NCI-H2196 treated with DMSO at 0.1 percent for 48 hours (cell line): ENCODE measurements around the gene ASMTL.
"Not testable (repeated sequence)": the region's sequence is repeated elsewhere in the genome, so short reads cannot be mapped to it uniquely, and the experiment has no call there.

Experiments
- DNase-seq: peaks from one replicate; lab custom pipeline; 2025; ENCODE audit not compliant: unreplicated experiment; lab: John Stamatoyannopoulos, UW

ASMTL gene

DNA sequence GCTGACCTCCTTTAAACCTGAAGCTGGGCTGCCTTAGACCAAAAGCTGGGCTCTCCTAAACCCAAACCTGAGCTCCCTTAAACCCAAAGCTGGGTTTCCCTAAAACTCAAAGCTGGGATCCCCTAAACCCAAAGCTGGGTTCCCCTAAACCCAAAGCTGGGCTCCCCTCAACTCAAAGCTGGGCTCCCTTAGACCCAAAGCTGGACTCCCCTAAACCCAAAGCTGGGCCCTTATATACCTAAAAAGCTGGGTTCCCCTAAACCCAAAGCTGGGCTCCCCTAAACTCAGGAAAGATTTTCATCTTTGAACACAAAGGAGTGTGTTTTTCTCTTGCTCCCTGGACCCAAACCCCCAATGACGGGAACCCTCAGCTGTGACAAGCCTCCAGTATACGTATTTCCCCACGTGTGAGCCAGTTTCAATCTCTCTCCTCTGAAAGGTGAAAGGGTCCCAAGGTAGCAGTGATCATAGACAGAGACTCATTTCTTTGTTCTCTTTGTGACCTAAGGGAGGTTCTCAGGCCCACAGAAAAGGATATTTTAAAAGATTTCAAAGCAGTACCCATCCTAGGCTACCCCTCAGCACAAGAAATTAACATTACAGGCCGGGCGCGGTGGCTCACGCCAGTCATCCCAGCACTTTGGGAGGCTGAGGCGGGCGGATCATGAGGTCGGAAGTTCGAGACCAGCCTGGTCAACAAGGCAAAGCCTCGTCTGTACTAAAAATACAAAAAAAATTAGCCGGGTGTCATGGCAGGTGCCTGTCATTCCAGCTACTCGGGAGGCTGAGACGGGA lies 31.3 kb upstream of the ASMTL start:
- DNase-seq = no peak

DNA sequence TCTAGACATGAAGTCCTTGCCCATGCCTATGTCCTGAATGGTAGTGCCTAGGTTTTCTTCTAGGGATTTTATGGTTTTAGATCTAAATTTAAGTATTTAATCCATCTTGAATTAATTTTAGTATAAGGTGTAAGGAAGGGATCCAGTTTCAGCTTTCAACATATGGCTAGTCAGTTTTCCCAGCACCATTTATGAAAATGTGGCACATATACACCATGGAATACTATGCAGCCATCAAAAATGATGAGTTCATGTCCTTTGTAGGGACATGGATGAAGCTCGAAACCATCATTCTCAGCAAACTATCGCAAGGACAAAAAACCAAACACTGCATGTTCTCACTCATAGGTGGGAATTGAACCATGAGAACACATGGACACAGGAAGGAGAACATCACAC lies 29.8 kb upstream of the ASMTL start:
- DNase-seq = not testable (repeated sequence)

DNA sequence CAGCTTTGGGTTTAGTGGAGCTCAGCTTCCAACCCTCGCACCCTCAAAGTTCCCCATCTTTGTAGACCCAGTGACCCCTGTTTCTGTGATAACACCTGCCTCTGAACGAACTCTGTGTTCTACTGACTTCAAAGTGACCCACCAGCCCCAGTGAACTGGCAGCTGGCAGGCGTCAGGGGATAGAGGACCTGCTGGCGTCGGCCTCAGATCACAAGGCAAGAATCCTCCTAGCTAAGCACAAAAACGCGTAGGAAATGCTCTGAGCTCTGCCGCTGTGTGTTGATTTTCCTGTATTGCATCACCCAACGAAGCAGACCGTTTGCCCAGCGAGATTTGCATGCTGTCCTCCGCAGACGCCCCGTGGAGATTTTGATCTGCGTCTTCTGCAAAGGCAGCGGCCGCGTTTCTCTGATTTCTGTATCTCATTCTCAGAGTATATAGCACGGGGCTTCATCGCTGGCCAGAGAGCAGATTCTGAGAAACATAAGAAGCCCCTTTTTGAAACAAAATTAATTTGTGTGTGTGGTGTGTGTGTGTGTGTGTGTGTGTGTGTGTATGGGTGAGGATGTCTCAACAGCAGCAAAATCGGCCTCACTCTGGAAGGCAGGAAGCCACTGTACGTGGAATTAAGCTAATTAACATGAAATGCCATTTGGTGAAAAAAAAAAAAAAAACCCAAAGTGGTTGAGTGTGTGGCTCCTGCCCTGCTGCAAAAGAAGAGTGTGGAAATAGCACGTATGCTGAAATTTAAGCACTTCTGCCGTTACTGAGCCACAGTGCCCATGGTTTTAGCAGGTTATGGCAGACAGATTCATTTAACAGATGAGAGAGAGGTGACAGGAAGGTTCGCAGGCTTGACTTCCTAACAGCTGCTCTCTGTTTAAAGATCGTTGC lies 29.2 kb upstream of the ASMTL start:
- no peak for DNase-seq

DNA sequence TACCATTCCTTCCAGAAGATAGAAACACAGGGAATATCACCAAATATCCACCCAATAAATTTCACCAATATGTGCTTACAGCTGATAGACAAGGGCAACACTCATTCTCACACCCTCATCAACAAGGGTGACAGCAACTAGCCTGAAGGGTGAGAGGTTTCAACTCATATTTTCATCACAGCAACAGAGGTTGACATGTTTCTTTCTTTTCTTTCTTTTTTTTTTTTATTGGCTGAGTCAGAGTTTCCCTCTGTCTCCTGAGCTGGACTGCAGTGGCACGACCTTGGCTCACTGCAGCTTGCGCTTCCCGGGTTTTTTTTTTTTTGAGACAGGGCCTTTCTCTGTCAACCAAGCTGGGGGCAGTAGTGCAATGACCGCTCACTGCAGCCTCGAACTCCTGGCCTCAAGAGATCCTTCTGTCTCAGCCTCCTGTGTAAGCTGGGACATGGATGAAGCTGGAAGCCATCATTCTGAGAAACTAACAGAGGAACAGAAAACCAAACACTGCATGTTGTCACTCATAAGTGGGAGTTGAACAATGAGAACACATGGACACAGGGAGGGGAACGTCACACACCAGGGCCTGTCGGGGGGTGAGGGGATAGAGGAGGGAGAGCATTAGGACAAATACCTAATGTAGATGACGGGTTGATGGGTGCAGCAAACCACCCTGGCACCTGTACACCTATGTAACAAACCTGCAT lies 27.5 kb upstream of the ASMTL start:
- no peak for DNase-seq

DNA sequence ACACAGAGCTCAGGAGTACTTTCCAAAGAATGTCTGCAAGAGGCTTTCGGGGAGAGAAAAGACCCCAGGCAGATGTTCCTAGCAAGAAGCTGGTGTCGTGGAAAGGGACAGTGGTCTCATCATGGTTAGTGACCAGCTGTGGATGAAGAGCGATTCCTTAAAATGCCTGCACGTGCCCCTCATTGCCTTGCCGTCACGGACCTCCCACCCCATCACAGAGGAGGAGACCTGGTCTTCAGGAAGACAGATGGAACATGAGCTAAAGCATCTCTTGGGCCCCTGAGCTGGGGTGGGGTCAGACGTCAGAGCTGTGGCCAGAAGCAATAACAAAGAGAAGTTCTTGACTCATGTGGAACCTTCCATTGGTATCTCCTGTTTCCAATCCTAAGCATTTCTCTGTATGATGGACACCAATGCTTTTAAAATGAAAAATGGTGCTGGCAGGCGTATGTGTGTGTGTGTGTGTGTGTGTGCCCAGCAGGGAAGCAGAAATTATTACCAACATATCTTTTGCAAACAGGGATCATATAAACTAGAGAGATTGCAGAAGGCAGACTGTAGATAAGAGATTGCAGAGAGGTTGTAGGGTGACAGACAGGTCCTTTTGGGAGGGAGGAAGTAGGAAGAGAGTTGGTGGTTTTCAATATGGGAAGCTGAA lies 25.2 kb upstream of the ASMTL start:
- DNase-seq = no peak

DNA sequence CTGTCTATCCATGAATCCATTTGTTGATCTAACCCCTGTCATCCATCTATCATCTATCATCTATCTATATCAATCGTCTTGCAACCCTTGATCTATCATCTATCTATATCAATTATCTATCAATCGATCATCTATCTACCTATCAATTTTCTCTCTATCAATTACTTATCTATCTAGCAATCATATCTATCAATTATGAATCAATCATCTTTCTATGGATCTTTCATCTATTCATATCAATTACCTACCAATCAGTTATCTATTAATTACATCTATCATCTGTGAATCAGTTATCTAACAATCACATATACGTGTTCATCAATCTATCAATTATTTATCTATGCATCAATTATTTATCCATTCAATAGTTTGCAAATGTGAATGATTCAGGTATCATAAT lies 24.5 kb upstream of the ASMTL start:
- DNase-seq = no peak

DNA sequence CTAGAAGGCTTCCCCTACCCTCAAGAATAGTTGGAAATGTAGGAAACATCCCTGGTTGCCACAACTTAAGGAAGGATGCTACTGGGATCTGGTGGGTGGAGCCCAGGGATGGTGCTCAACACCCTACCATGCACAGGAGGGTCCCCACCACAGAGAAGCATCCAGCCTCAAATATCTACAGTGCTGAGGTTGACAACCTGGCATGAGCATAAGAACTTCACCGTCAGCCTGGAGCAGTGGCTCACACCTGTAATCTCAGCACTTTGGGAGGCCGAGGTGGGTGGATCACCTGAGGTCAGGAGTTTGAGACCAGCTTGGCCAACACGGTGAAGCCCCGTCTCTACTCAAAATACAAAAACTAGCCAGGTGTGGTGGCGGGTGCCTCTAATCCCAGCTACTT lies 24.0 kb upstream of the ASMTL start:
- no peak for DNase-seq

DNA sequence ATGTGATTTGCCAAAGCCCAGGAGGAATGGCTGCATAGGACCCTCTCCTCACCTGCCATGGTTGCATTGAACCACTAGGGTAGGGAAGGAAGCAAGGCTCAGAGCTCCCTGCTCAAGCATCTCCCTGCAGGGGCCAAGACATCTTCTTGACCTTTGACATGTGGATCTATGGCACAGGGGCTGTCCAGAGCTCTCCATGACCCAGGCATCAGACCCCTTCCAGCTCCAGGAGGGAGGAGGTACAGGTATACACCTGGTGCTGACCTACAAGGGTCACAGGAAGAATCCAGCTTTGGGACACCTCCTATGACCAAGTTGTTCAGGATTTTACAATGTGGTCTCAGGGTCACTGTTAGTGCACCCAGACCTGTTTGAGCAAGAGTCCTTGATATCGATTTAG lies 23.2 kb upstream of the ASMTL start:
- DNase-seq = no peak

DNA sequence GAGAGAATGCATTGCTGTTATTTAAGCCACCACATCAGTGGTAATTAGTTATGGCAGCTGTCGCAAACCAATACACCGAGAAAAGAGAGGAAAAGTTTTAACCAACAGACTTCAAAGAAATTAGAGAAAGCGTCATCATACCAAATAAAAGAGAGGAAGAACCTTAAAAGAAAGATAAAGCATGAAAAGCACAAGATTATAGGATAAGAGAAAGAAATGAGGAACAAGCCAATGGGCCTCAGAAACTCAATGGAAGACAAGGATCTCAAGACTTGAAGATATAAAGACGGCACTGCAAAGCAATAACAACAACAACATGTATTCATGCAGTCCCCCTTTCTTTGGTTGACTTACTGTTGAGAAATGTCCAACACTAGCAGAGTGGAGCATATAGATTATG lies 22.8 kb upstream of the ASMTL start:
- no peak for DNase-seq

DNA sequence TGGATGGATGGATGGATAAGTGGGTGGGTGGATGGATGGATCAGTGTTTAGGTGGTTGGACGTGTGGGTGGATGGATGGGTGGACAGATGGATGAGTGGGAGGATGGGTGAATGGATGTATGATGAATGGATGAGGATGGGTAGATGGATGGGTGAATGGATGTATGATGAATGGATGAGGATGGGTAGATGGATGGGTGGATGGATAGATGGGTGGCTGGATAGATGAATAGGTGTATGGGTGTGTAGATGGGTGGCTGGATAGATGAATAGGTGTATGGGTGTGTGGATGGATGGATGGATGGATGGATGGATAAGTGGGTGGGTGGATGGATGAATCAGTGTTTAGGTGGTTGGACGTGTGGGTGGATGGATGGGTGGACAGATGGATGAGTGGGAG lies 21.9 kb upstream of the ASMTL start:
- DNase-seq = not testable (repeated sequence)

DNA sequence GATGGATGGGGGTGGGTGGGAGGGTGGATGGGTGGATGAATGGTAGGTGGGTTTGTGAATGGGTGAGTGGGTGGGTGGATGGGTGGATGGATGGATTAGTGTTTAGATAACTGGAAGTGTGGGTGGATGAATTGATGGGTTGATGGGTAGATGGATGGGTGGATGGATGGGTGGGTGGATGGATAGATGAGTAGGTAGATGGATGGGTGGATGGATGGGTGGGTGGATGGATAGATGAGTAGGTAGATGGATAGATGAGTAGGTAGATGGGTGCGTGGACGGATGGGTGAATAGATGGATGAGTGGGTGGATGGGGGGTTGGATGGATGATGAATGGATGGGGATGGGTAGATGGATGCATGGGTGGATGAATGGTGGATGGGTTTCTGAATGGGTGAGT lies 20.3 kb upstream of the ASMTL start:
- DNase-seq = no peak

DNA sequence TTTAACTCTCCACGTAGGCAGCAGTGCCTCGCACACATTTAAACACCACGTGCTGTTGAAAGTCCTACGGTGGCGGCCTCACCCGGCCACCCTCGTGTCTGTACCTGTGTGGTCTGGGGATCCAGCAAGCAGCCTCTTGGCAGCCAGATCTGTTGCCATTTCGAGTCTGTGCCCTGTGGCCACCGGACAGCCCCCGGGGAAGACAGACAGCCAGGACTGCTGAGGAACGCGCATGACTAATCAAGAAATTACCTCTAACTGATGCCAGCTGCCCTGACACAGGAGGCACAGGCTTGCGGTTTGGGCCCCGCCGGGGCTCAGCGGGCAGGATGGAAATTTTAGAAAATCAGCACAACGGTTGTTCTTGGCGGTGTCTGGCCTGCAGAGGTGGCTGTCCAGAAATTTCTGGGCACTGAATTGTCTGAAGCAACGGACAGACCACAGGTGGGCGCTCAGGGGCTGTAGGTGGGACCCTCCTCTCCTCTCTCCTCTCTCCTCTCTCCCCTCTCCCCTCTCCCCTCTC lies 15.6 kb upstream of the ASMTL start:
- DNase-seq = no peak

DNA sequence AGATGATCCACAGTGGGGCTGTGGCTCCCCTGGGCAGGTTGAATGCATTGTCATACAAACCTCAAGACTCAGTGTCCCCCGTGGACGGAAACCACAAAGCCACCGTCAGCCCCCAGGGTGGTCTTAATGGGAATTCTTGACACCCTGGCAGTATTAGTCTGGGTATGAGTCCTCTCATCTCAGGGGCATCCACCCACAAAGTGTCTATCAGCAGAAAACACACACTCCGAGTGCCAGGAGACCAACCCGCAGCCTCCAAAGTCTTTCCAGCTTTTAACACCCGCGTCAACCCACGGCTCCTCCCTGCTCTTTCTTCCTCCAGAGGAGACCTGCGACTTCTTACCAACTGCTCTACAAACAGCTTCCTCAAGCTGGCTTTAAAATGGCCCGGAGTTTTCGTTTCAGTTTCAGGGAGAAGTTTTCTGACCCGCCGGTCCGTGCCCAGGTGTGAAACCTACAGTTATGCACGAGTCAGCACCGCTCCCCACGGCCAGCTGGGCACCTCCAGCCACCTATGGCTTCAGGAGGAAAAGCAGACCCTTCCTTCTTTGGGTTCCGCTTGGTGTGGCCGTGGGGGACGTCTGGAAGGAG lies 14.4 kb upstream of the ASMTL start:
- DNase-seq = no peak

DNA sequence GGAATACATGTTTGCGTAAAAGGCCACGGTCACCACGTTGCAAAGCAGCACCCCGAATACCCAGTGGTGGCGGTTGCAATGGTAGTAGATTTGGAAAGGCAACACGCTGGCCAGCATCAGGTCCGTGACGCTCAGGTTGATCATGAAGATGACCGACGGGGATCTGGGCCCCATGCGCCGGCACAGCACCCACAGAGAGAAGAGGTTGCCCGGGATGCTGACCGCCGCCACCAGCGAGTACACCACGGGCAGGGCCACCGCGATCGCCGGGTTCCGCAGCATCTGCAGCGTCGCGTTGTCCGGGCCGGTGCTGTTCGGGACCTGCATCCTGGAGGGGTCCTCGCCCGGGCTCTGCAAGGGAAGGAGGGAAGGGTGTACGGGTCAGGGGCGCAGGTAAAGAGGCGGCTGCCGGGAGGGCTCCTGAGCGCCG lies 13.5 kb upstream of the ASMTL start:
- no peak for DNase-seq

DNA sequence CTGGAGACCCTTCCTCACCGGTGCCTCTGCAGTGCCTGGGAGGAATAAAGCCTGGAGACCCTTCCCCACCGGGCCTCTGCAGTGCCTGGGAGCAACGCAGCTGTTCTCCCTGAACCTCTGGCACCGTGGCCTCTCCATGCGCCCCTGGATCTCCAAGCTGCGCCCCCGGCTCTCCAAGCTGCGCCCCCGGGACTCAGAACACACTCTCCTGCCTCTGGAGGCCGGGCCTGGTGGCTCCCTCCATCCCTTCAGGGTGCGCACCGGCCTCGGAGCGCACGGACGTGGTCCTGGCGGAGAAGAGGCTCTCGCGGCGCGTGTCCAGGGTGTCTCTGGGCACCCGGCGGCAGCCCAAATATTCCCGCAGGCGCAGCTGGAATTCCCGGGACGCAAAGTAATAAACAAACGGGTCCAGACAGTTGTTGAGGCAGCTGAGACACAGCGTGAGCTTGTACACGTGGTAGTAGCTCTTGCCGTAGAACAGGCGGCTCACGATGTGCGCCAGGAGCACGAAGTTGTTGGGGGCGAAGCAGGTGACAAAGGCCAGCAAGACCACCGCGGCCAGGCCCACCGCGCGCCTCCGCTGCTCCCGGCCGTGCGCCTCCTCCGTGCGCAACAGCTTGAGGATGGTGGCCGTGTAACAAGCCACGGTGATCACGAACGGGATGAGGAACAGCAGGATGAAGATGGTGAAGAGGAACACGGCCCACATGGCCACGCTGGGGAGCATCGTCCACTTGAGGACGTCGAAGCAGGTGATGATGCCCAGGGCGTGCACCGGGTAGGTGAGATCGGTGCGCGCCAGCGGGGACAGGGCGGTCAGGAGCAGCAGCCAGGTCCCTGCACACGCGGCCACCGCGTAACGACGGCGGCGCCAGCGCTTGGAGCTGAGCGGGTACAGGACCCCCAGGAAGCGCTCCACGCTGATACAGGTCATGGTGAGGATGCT lies 12.8 kb upstream of the ASMTL start:
- no peak for DNase-seq

DNA sequence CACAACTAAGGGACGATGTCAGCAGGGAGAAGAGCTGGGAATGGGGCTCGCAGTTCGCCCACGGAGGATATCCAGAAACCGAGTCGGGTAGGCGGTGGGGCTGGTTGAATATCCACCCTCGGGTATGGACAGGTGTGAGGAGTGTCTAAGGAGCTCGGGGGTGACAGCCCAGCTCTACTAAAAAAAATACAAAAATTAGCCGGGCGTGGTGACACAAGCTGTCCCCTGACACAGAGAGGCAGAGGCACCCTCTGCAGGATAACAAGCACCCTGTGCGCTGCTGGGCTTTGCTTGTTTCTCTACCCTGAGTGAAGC lies 12.2 kb upstream of the ASMTL start:
- DNase-seq = no peak

DNA sequence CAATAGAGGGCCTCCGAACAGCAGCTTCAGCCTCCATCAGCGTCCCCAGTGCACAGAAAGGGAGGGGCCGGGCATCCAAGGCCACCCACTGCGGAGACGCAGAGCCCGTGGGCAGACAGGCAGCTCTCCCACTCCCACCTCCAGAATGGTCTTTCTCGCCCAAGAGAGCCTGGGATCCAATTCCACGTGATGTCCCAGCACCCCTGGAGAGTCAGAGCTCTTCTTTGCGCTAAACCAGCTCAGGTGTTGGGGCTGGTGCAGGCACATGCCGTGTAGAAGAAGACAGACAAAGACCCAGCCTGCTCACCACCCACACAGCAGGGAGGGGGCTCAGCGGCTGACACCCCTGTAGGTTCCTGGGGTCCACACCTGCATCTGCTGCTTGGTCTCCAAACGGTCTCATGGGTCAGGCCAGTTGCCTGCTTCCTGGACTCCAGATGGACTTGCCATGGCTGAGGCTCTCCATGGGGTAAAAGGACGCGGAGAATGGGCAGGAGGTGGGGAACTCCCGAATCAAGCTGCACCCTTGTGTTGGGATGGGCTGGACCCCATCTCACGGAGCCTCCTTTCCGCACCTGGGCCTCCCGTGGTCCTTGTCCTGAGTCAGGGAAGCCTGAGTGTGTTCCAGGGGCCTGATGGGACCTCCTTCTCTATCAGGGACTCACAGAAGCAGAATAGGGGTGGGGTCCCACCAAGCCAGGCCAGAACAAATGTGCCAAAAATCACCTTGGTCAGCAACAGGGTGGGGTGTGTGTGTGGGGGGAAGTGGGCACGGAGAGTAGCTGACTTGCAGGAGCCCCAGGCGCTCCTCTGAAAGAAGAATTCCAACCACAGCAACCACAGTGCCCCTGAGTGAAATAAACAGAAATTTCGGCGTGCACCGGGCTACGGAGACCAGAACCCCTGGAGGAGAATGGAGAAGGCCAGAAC lies 11.6 kb upstream of the ASMTL start:
- no peak for DNase-seq

DNA sequence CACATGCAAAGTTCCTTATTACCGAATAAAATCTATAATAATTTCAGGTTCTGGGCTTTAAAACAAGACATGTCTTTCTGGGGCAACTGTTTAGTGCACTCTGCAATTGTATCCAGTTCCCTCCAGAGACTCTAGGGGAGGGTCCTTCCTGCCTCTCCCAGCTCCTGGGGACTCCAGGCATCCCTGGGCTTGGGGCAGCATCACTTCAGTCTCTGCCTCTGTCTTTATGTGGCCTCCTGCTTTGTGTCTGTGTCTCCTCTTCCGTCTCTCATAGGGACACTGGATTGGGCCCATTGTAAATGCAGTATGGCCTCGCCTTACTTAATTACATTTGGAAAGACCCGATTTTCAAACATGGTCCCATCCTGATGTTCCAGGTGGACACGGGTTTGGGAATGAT lies 10.9 kb upstream of the ASMTL start:
- DNase-seq = no peak
